HepG2 (cell line): ENCODE results near the gene IHH. TPM values are rescaled to one million over a fixed set of nuclear protein-coding genes. Genes with fewer than 3 reads are reported as not detected.
A peak's percentile ranks its signal among the peaks of the same experiment; 100 is the strongest.

Experiments used
- EP300 ChIP-seq, 3 experiments: sonication (generic) in 1 of 3; formaldehyde crosslinking in 1 of 3; IDR thresholded peaks; 2 replicates each; pipeline versions ENCODE4 v1.5.1 to v1.6.1; 2011 to 2020; ENCODE audit warnings: low read depth in 2 of 3, low read length in 2 of 3, borderline replicate concordance in 1 of 3, improper control_type of control experiment in 1 of 3, mild to moderate bottlenecking in 1 of 3, missing genetic modification reagents in 1 of 3, moderate library complexity in 1 of 3
- FOXK1 ChIP-seq: sonication (generic); formaldehyde crosslinking; IDR thresholded peaks from 2 replicates; pipeline ENCODE4 v1.4.0; 2020; ENCODE audit warnings: low read depth, missing genetic modification reagents, borderline replicate concordance
- FOXO1 ChIP-seq: sonication (generic); formaldehyde crosslinking; IDR thresholded peaks from 2 replicates; pipeline ENCODE4 v1.4.0; 2020; ENCODE audit warnings: missing genetic modification reagents
- GATAD2A ChIP-seq: IDR thresholded peaks from 2 replicates; pipeline ENCODE4 v1.6.1; 2016
- KMT2A ChIP-seq: sonication (generic); formaldehyde crosslinking; IDR thresholded peaks from 2 replicates; pipeline ENCODE4 v1.4.0; 2020; ENCODE audit warnings: missing genetic modification reagents
- NR2F2 ChIP-seq: IDR thresholded peaks from 2 replicates; pipeline ENCODE4 v1.6.1; 2012; ENCODE audit warnings: low read depth, inconsistent platforms, borderline replicate concordance
- RARA ChIP-seq: IDR thresholded peaks from 2 replicates; pipeline ENCODE4 v1.6.1; 2016; ENCODE audit warnings: missing genetic modification reagents, missing compliant biosample characterization
- SOX13 ChIP-seq, 3 experiments: fragments of 450-650 bp in 1 of 3; sonication (generic) in 1 of 3; formaldehyde crosslinking in 1 of 3; IDR thresholded peaks in 2 of 3; conservative IDR thresholded peaks in 1 of 3; 2 replicates each; pipeline versions ENCODE4 v1.5.0 to v1.6.1; 2016 to 2020; ENCODE audit warnings: antibody characterized with exemption in 1 of 3, mild to moderate bottlenecking in 1 of 3, missing compliant biosample characterization in 1 of 3, missing genetic modification reagents in 1 of 3, moderate library complexity in 1 of 3
- SOX6 ChIP-seq, 2 experiments: fragments of 450-650 bp in 1 of 2; sonication (generic) in 1 of 2; formaldehyde crosslinking in 1 of 2; IDR thresholded peaks; 2 replicates each; pipeline versions ENCODE4 v1.4.0 to v1.6.1; 2017 to 2020; ENCODE audit warnings: antibody characterized with exemption in 1 of 2, mild to moderate bottlenecking in 1 of 2, missing genetic modification reagents in 1 of 2
- SP5 ChIP-seq: IDR thresholded peaks from 2 replicates; pipeline ENCODE4 v1.6.1; 2016; ENCODE audit warnings: low read depth, borderline replicate concordance
- TBX2 ChIP-seq: sonication (generic); formaldehyde crosslinking; IDR thresholded peaks from 2 replicates; pipeline ENCODE4 v1.5.0; 2020; ENCODE audit warnings: missing genetic modification reagents, mild to moderate bottlenecking, borderline replicate concordance
- polyA plus RNA-seq, 8 experiments: library from polyadenylated mRNA; depleted of rRNA in 3 of 8; stranded (reverse) in 7 of 8; unstranded in 1 of 8; fragments of >200 nt; fragmentation: Illumina TruSeq in 4 of 8; extraction: Trizol in 4 of 8; gene quantifications; 2 replicates each; pipeline versions ENCODE4 v1.2.1 to v1.2.3, GENCODE V29; 2011 to 2016; ENCODE audit warnings: low read depth in 4 of 8, missing spikeins in 1 of 8, mixed read lengths in 1 of 8; ENCODE audit not compliant: insufficient read depth in 1 of 8
- total RNA-seq, 5 experiments: library from RNA; depleted of rRNA; stranded (reverse); fragments of >200 nt; fragmentation: Illumina TruSeq; extraction: Trizol; gene quantifications; 2 replicates each; pipeline ENCODE4 v1.2.3, GENCODE V29; 2016; ENCODE audit warnings: low read depth in 1 of 5
- TF ChIP-seq, protein P1 (sequence below): sonication (generic); formaldehyde crosslinking; conservative IDR thresholded peaks from 2 replicates; pipeline ENCODE4 v1.4.0; 2020; ENCODE audit warnings: mild to moderate bottlenecking, missing genetic modification reagents, moderate library complexity
- TF ChIP-seq, protein P2 (sequence below), 2 experiments: sonication (generic) in 1 of 2; formaldehyde crosslinking in 1 of 2; IDR thresholded peaks; 2 replicates each; pipeline versions ENCODE4 v1.4.0 to v1.6.1; 2016 to 2020; ENCODE audit warnings: borderline replicate concordance in 1 of 2, low read depth in 1 of 2, mild to moderate bottlenecking in 1 of 2, missing genetic modification reagents in 1 of 2
- TF ChIP-seq, protein P3 (sequence below): sonication (generic); formaldehyde crosslinking; IDR thresholded peaks from 2 replicates; pipeline ENCODE4 v1.4.0; 2020; ENCODE audit warnings: missing genetic modification reagents
- TF ChIP-seq, protein P4 (sequence below): sonication (generic); formaldehyde crosslinking; IDR thresholded peaks from 2 replicates; pipeline ENCODE4 v1.4.0; 2020; ENCODE audit warnings: missing genetic modification reagents

Gene IHH
- total and polyA plus RNA-seq, 2 of the 13 experiments (the other 11 are each of a cell fraction or from before 2014, with no cell fraction given) = 0.42 TPM; not detected in 1

- TF ChIP-seq, protein P1, sequence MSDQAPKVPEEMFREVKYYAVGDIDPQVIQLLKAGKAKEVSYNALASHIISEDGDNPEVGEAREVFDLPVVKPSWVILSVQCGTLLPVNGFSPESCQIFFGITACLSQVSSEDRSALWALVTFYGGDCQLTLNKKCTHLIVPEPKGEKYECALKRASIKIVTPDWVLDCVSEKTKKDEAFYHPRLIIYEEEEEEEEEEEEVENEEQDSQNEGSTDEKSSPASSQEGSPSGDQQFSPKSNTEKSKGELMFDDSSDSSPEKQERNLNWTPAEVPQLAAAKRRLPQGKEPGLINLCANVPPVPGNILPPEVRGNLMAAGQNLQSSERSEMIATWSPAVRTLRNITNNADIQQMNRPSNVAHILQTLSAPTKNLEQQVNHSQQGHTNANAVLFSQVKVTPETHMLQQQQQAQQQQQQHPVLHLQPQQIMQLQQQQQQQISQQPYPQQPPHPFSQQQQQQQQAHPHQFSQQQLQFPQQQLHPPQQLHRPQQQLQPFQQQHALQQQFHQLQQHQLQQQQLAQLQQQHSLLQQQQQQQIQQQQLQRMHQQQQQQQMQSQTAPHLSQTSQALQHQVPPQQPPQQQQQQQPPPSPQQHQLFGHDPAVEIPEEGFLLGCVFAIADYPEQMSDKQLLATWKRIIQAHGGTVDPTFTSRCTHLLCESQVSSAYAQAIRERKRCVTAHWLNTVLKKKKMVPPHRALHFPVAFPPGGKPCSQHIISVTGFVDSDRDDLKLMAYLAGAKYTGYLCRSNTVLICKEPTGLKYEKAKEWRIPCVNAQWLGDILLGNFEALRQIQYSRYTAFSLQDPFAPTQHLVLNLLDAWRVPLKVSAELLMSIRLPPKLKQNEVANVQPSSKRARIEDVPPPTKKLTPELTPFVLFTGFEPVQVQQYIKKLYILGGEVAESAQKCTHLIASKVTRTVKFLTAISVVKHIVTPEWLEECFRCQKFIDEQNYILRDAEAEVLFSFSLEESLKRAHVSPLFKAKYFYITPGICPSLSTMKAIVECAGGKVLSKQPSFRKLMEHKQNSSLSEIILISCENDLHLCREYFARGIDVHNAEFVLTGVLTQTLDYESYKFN (CRISPR knock-in tag) = peak; percentile 65
- peak; percentile 38; the same call in 1 of the 2 replicates for TF ChIP-seq FOXO1 (CRISPR knock-in tag)
- peak; percentile 66; the same call in 1 of the 2 replicates for TF ChIP-seq FOXK1 (CRISPR knock-in tag)
- TF ChIP-seq GATAD2A = peak; percentile 42; the same call in 1 of the 2 replicates
- TF ChIP-seq SOX6 (IDR thresholded peaks at IDR 0.05) = no peak
- TF ChIP-seq SOX6 (CRISPR knock-in tag; IDR thresholded peaks at IDR 0.05) = peak; percentile 80
- TF ChIP-seq KMT2A (CRISPR knock-in tag) = no peak
- peak; percentile 72 for TF ChIP-seq RARA
- 0 out of 2 replicates have a peak, but pooled peaks have one; percentile 37 for TF ChIP-seq SP5 (CRISPR knock-in tag)
- TF ChIP-seq SOX13 (IDR thresholded peaks at IDR 0.05) = no peak
- TF ChIP-seq SOX13 (CRISPR knock-in tag; conservative IDR thresholded peaks at IDR 0.05 in 1 of 2, IDR thresholded peaks at IDR 0.05 in 1 of 2) = peak in 1 of 2 experiments; percentile 78; a peak in 2 of 4 replicates
- TF ChIP-seq NR2F2 = peak; percentile 31; the same call in 1 of the 2 replicates
- TF ChIP-seq, protein P2, sequence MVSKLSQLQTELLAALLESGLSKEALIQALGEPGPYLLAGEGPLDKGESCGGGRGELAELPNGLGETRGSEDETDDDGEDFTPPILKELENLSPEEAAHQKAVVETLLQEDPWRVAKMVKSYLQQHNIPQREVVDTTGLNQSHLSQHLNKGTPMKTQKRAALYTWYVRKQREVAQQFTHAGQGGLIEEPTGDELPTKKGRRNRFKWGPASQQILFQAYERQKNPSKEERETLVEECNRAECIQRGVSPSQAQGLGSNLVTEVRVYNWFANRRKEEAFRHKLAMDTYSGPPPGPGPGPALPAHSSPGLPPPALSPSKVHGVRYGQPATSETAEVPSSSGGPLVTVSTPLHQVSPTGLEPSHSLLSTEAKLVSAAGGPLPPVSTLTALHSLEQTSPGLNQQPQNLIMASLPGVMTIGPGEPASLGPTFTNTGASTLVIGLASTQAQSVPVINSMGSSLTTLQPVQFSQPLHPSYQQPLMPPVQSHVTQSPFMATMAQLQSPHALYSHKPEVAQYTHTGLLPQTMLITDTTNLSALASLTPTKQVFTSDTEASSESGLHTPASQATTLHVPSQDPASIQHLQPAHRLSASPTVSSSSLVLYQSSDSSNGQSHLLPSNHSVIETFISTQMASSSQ (IDR thresholded peaks at IDR 0.05; ENCODE audit: low read depth) = 0 out of 2 replicates have a peak, but pooled peaks have one; percentile 21
- TF ChIP-seq, protein P2 (CRISPR knock-in tag; IDR thresholded peaks at IDR 0.05; ENCODE audit: borderline replicate concordance) = no peak
- TF ChIP-seq, protein P3, sequence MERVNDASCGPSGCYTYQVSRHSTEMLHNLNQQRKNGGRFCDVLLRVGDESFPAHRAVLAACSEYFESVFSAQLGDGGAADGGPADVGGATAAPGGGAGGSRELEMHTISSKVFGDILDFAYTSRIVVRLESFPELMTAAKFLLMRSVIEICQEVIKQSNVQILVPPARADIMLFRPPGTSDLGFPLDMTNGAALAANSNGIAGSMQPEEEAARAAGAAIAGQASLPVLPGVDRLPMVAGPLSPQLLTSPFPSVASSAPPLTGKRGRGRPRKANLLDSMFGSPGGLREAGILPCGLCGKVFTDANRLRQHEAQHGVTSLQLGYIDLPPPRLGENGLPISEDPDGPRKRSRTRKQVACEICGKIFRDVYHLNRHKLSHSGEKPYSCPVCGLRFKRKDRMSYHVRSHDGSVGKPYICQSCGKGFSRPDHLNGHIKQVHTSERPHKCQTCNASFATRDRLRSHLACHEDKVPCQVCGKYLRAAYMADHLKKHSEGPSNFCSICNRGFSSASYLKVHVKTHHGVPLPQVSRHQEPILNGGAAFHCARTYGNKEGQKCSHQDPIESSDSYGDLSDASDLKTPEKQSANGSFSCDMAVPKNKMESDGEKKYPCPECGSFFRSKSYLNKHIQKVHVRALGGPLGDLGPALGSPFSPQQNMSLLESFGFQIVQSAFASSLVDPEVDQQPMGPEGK (CRISPR knock-in tag) = peak; percentile 44; the same call in 1 of the 2 replicates
- TF ChIP-seq TBX2 (CRISPR knock-in tag) = peak; percentile 30; the same call in 1 of the 2 replicates
- TF ChIP-seq, protein P4, sequence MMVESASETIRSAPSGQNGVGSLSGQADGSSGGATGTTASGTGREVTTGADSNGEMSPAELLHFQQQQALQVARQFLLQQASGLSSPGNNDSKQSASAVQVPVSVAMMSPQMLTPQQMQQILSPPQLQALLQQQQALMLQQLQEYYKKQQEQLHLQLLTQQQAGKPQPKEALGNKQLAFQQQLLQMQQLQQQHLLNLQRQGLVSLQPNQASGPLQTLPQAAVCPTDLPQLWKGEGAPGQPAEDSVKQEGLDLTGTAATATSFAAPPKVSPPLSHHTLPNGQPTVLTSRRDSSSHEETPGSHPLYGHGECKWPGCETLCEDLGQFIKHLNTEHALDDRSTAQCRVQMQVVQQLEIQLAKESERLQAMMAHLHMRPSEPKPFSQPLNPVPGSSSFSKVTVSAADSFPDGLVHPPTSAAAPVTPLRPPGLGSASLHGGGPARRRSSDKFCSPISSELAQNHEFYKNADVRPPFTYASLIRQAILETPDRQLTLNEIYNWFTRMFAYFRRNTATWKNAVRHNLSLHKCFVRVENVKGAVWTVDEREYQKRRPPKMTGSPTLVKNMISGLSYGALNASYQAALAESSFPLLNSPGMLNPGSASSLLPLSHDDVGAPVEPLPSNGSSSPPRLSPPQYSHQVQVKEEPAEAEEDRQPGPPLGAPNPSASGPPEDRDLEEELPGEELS (CRISPR knock-in tag) = peak; percentile 54; the same call in 1 of the 2 replicates
- peak in 1 of 2 experiments; percentile 30; a peak in 1 of 4 replicates for TF ChIP-seq EP300 (IDR thresholded peaks at IDR 0.05; ENCODE audit: low read depth in 2 of 2, low read length in 2 of 2)
- no peak for TF ChIP-seq EP300 (CRISPR knock-in tag; IDR thresholded peaks at IDR 0.05; ENCODE audit: borderline replicate concordance)
Observed at GRCh38 chr2:219106251-219106650, 45.5 kb upstream of the IHH start (continued).
